Thoracic aorta (tissue), 2 donors: ENCODE results near the gene SHCBP1L. TPM values are rescaled to one million over a fixed set of nuclear protein-coding genes. Genes with fewer than 3 reads are reported as not detected.

ENCODE experiments used
- ATAC-seq: fragments of 150-250 bp; one replicate; pipeline ENCODE4 v1.8.0; 2017; ENCODE audit warnings: low read depth; ENCODE audit not compliant: insufficient number of reproducible peaks, low FRiP score
- DNase-seq: peaks from one replicate; pipeline ENCODE4 v3.0.0-alpha.2; 2020; ENCODE audit warnings: low spot score
- H3K27ac ChIP-seq, 2 donors: fragments of 200-600 bp; sonication (generic); 1 replicate in 1 of 2; 2 replicates in 1 of 2; pipeline ENCODE4 v1.5.1; 2016; ENCODE audit warnings: mild to moderate bottlenecking in 2 of 2, moderate library complexity in 2 of 2
- H3K27me3 ChIP-seq: fragments of 200-600 bp; sonication (generic); replicated peaks from 2 replicates; pipeline ENCODE4 v1.6.0; 2016; ENCODE audit warnings: mild to moderate bottlenecking; ENCODE audit not compliant: insufficient read depth
- H3K36me3 ChIP-seq: fragments of 200-600 bp; sonication (generic); one replicate; pipeline ENCODE4 v1.5.1; 2016
- H3K4me1 ChIP-seq, 2 donors: fragments of 200-600 bp; sonication (generic); 1 replicate in 1 of 2; 2 replicates in 1 of 2; pipeline versions ENCODE4 v1.5.1 to v1.6.0; 2016; ENCODE audit warnings: low read depth in 2 of 2, mild to moderate bottlenecking in 1 of 2; ENCODE audit not compliant: control insufficient read depth in 1 of 2
- H3K4me3 ChIP-seq: fragments of 200-600 bp; sonication (generic); 2 replicates; pipeline ENCODE4 v1.5.1; 2016; ENCODE audit warnings: mild to moderate bottlenecking
- H3K9me3 ChIP-seq: fragments of 200-600 bp; sonication (generic); 2 replicates; pipeline ENCODE4 v1.5.1; 2016
- total RNA-seq, 2 donors: library from RNA; depleted of rRNA; stranded (reverse); fragments of >200 nt; gene quantifications; one replicate each; pipeline versions ENCODE4 v1.1.0 to v1.2.3, GENCODE V29; 2016
- TF ChIP-seq, protein P1 (sequence below): fragments of 200-600 bp; sonication (generic); IDR thresholded peaks from one replicate; pipeline ENCODE4 v1.5.1; 2019; ENCODE audit warnings: antibody characterized with exemption

SHCBP1L gene
- total RNA-seq, 2 donors from 2014 or later: not detected

DNA sequence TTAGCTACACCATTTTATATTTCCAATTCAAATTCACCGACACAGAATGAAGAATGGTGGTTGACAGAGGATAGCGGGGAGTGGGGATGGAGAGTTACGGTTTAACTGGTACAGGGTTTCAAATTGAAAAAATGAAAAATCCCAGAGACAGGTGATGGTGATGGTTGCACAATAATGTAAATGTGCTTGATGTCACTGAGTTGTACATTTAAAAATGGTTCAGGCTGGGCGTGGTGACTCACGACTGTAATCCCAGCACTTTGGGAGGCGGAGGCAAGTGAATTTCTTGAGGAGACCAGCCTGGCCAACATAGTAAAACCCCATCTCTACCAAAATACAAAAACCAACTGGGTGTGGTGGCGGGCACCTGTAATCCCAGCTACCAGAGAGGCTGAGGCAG lies 31.2 kb upstream of the SHCBP1L start:
- Histone ChIP-seq H3K27ac (no peak overlapping the region), H3K4me3 (no peak overlapping the region), H3K4me1 (no peaks in the 10 kb centered on the region), H3K36me3 (no peaks in the 10 kb centered on the region), H3K27me3 (no peaks in the 10 kb centered on the region), H3K9me3 (no peaks in the 10 kb centered on the region)
- ATAC-seq: no peak
- TF ChIP-seq, protein P1, sequence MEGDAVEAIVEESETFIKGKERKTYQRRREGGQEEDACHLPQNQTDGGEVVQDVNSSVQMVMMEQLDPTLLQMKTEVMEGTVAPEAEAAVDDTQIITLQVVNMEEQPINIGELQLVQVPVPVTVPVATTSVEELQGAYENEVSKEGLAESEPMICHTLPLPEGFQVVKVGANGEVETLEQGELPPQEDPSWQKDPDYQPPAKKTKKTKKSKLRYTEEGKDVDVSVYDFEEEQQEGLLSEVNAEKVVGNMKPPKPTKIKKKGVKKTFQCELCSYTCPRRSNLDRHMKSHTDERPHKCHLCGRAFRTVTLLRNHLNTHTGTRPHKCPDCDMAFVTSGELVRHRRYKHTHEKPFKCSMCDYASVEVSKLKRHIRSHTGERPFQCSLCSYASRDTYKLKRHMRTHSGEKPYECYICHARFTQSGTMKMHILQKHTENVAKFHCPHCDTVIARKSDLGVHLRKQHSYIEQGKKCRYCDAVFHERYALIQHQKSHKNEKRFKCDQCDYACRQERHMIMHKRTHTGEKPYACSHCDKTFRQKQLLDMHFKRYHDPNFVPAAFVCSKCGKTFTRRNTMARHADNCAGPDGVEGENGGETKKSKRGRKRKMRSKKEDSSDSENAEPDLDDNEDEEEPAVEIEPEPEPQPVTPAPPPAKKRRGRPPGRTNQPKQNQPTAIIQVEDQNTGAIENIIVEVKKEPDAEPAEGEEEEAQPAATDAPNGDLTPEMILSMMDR: no peak
- DNase-seq: no peak

DNA sequence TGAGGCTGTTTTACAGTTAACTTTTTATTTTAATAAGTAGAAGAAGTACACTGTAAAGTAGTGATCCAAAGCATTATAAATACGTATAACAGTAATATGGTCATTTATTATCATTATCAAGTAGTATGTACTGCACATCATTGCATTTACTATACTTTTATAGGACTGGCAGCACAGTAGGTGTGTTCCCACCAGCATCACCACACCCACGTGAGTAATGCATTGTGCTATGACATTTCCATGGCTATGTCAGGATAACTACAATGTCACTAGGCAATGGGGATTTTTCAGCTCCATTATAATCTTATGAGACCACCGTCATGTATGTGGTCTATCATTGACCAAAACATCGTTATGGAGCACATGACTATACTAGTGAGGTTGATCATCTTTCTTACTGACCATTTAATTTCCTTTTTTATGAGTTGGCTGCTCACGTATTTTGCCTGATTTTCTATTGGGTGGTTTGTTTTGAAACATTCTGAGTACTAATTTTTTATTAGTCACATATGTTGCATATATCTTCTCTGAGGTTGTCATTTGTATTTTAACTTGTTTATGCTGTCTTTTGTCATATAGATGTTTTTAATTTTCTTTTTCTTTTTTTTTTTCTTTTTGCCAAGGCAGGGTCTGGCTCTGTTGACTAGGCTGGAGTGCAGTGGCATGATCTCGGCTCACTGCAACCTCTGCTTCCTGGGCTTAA lies 25.3 kb upstream of the SHCBP1L start:
- ATAC-seq (no peak), DNase-seq (no peak)
- no peak overlapping the region for H3K4me3 ChIP-seq
- H3K36me3 ChIP-seq: no peaks in the 10 kb centered on the region
- no peak overlapping the region for H3K27ac ChIP-seq
- no peaks in the 10 kb centered on the region for H3K9me3 ChIP-seq
- no peaks in the 10 kb centered on the region for H3K27me3 ChIP-seq
- H3K4me1 ChIP-seq: no peaks in the 10 kb centered on the region
- TF ChIP-seq, protein P1: no peak

DNA sequence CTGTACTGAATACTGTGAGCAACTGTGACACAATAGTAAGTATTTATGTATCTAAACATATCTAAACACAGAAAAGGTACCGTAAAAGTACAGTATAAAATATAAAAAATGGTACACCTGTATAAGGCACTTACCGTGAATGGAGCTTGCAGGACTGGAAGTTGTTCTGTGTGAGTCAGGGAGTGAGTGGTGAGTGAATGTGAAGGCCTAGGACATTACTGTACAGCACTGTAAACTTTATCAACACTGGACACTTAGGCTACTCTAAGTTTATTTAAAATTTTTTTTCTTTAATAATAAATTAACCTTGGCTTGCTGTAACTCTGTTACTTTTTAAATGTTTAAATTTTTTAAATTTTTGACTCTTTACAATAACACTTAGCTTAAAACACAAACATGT lies 24.5 kb upstream of the SHCBP1L start:
- no peaks in the 10 kb centered on the region for H3K27me3 ChIP-seq
- no peaks in the 10 kb centered on the region for H3K9me3 ChIP-seq
- DNase-seq (no peak), ATAC-seq (no peak)
- no peak overlapping the region for H3K27ac ChIP-seq
- H3K4me1 ChIP-seq: no peaks in the 10 kb centered on the region
- no peaks in the 10 kb centered on the region for H3K36me3 ChIP-seq
- no peak overlapping the region for H3K4me3 ChIP-seq
- TF ChIP-seq, protein P1: no peak

DNA sequence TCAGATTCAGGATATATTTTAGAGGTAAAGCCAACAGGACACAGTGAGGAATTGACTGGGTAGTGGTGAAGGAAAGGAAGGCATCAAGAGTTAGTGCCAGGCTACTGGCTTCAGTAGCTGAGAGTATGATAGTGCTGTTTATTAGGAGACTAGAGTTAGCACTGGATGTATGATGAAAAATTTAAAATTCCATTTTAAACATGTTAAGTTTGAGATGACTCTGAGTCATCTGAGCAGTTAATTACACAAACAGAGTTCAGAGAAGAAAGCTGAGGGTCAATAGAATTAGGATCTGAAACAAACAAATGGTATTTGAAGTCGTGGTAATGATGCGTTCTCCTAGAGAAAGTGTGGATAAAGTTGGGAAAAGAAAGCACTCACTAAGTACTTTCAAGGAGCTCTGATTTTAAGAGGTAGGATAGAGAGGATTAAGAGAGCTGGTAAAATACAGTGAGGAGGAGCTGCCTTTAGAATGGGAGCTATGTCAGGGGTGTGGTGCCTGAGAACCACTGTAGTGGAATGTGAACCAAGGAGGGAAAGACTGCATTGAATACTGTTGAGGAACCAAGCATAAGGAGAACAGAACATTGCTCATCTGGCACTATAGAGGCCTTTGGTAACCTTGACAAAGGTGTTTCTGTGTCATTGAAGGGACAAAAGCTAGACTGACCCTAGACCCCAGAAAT lies 21.7 kb upstream of the SHCBP1L start:
- no peaks in the 10 kb centered on the region for H3K27me3 ChIP-seq
- no peaks in the 10 kb centered on the region for H3K36me3 ChIP-seq
- ATAC-seq (no peak), DNase-seq (no peak)
- H3K9me3 ChIP-seq: no peaks in the 10 kb centered on the region
- TF ChIP-seq, protein P1: no peak
- H3K4me1 ChIP-seq: no peaks in the 10 kb centered on the region
- H3K27ac ChIP-seq: no peak overlapping the region
- no peak overlapping the region for H3K4me3 ChIP-seq

DNA sequence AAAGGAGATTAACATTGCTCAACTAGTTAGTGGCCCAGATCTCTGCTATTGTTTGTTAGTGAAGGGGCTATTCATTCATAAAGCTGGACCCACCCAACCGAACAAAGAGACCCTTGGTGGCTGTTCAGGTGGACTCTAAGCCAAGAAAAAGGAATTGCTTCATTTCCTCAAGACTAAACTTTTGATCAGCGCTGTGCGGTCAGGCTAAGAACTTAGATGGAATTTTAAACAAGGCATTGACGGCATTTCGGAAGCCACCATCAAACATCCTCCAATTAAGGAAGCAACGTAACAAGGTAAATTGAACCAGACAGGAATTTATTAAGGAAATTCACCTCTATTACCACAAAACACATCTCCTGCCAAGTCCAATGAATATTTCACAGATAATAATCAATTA lies 19.9 kb upstream of the SHCBP1L start:
- no peak for DNase-seq
- H3K27ac ChIP-seq: no peak overlapping the region
- H3K4me3 ChIP-seq: no peak overlapping the region
- no peaks in the 10 kb centered on the region for H3K9me3 ChIP-seq
- no peak for ATAC-seq
- no peaks in the 10 kb centered on the region for H3K27me3 ChIP-seq
- no peaks in the 10 kb centered on the region for H3K4me1 ChIP-seq
- TF ChIP-seq, protein P1: no peak
- H3K36me3 ChIP-seq: no peaks in the 10 kb centered on the region
